HepG2 (cell line): ENCODE data around the gene CCNL1. TPM values are rescaled to one million over a fixed set of nuclear protein-coding genes. Genes with fewer than 3 reads are reported as not detected.

Source experiments
- AKAP8 ChIP-seq: sonication (generic); formaldehyde crosslinking; IDR thresholded peaks from 2 replicates; pipeline ENCODE4 v1.5.1; 2020; ENCODE audit warnings: mild to moderate bottlenecking, missing genetic modification reagents
- ELF1 ChIP-seq: sonication (generic); formaldehyde crosslinking; IDR thresholded peaks from 2 replicates; pipeline ENCODE4 v1.4.0; 2020; ENCODE audit warnings: missing genetic modification reagents
- FOSL2 ChIP-seq: sonication (generic); formaldehyde crosslinking; IDR thresholded peaks from 2 replicates; pipeline ENCODE4 v1.4.0; 2020; ENCODE audit warnings: missing genetic modification reagents
- FOXM1 ChIP-seq: sonication (generic); formaldehyde crosslinking; IDR thresholded peaks from 2 replicates; pipeline ENCODE4 v1.5.0; 2020; ENCODE audit warnings: missing genetic modification reagents
- HES4 ChIP-seq: sonication (generic); formaldehyde crosslinking; IDR thresholded peaks from 2 replicates; pipeline ENCODE4 v1.9.0; 2021; ENCODE audit warnings: mild to moderate bottlenecking, missing genetic modification reagents, borderline replicate concordance
- HIVEP1 ChIP-seq: sonication (generic); formaldehyde crosslinking; IDR thresholded peaks from 2 replicates; pipeline ENCODE4 v1.4.0; 2020; ENCODE audit warnings: mild to moderate bottlenecking, missing genetic modification reagents
- HMG20A ChIP-seq: IDR thresholded peaks from 2 replicates; pipeline ENCODE4 v1.6.1; 2016; ENCODE audit warnings: borderline replicate concordance
- HNF4A ChIP-seq: sonication (generic); formaldehyde crosslinking; IDR thresholded peaks from 2 replicates; pipeline ENCODE4 v1.4.0; 2020; ENCODE audit warnings: missing genetic modification reagents
- JUN ChIP-seq: sonication (generic); formaldehyde crosslinking; IDR thresholded peaks from 2 replicates; pipeline ENCODE4 v1.4.0; 2020; ENCODE audit warnings: mild to moderate bottlenecking, missing genetic modification reagents
- KDM2A ChIP-seq: sonication (generic); formaldehyde crosslinking; IDR thresholded peaks from 2 replicates; pipeline ENCODE4 v1.4.0; 2020; ENCODE audit warnings: low read depth, missing genetic modification reagents, borderline replicate concordance
- KLF15 ChIP-seq: sonication (generic); formaldehyde crosslinking; IDR thresholded peaks from 2 replicates; pipeline ENCODE4 v1.8.1; 2023; ENCODE audit warnings: borderline replicate concordance, mild to moderate bottlenecking, inconsistent platforms, missing genetic modification reagents, mixed read lengths
- MIER3 ChIP-seq: IDR thresholded peaks from 2 replicates; pipeline ENCODE4 v1.6.1; 2016; ENCODE audit warnings: missing compliant biosample characterization, borderline replicate concordance
- PITX1 ChIP-seq: sonication (generic); formaldehyde crosslinking; IDR thresholded peaks from 2 replicates; pipeline ENCODE4 v1.5.1; 2020; ENCODE audit warnings: mild to moderate bottlenecking, missing genetic modification reagents
- PLRG1 ChIP-seq: fragments of 450-650 bp; conservative IDR thresholded peaks from 2 replicates; pipeline ENCODE4 v1.6.1; 2016
- RBAK ChIP-seq: sonication (generic); formaldehyde crosslinking; IDR thresholded peaks from 2 replicates; pipeline ENCODE4 v1.5.1; 2020; ENCODE audit warnings: mild to moderate bottlenecking, missing genetic modification reagents
- RBM22 ChIP-seq: fragments of 200-400 bp; formaldehyde crosslinking; optimal IDR thresholded peaks from 2 replicates; pipeline ENCODE3; 2017; ENCODE audit warnings: mild to moderate bottlenecking, low read length, moderate library complexity
- SCMH1 ChIP-seq: sonication (generic); formaldehyde crosslinking; IDR thresholded peaks from 2 replicates; pipeline ENCODE4 v1.9.0; 2021; ENCODE audit warnings: missing genetic modification reagents, mild to moderate bottlenecking, borderline replicate concordance
- ZBTB44 ChIP-seq: sonication (generic); formaldehyde crosslinking; IDR thresholded peaks from 2 replicates; pipeline ENCODE4 v1.4.0; 2020; ENCODE audit warnings: missing genetic modification reagents
- ZFP91 ChIP-seq: sonication (generic); formaldehyde crosslinking; IDR thresholded peaks from 2 replicates; pipeline ENCODE4 v1.9.0; 2022; ENCODE audit warnings: missing genetic modification reagents, mild to moderate bottlenecking, borderline replicate concordance
- ZFY ChIP-seq: sonication (generic); formaldehyde crosslinking; IDR thresholded peaks from 2 replicates; pipeline ENCODE4 v1.4.0; 2020; ENCODE audit warnings: missing genetic modification reagents
- ZNF160 ChIP-seq: sonication (generic); formaldehyde crosslinking; IDR thresholded peaks from 2 replicates; pipeline ENCODE4 v1.8.0; 2022; ENCODE audit warnings: mild to moderate bottlenecking, inconsistent platforms, missing genetic modification reagents
- ZNF350 ChIP-seq: sonication (generic); formaldehyde crosslinking; IDR thresholded peaks from 2 replicates; pipeline ENCODE4 v1.4.0; 2020; ENCODE audit warnings: mild to moderate bottlenecking, low read depth, missing genetic modification reagents, borderline replicate concordance
- ZNF543 ChIP-seq: sonication (generic); formaldehyde crosslinking; IDR thresholded peaks from 2 replicates; pipeline ENCODE4 v1.4.0; 2020; ENCODE audit warnings: mild to moderate bottlenecking, missing genetic modification reagents
- ZNF737 ChIP-seq: sonication (generic); formaldehyde crosslinking; IDR thresholded peaks from 2 replicates; pipeline ENCODE4 v1.5.0; 2020; ENCODE audit warnings: missing genetic modification reagents, mild to moderate bottlenecking, borderline replicate concordance
- ZNF746 ChIP-seq: sonication (generic); formaldehyde crosslinking; IDR thresholded peaks from 2 replicates; pipeline ENCODE4 v1.8.0; 2022; ENCODE audit warnings: mild to moderate bottlenecking, missing genetic modification reagents
- ZNF773 ChIP-seq: sonication (generic); formaldehyde crosslinking; IDR thresholded peaks from 2 replicates; pipeline ENCODE4 v1.4.0; 2020; ENCODE audit warnings: missing genetic modification reagents, borderline replicate concordance
- ZNF775 ChIP-seq: sonication (generic); formaldehyde crosslinking; IDR thresholded peaks from 2 replicates; pipeline ENCODE4 v1.4.0; 2020; ENCODE audit warnings: missing genetic modification reagents, mild to moderate bottlenecking, moderate library complexity, borderline replicate concordance
- ZNF781 ChIP-seq: sonication (generic); formaldehyde crosslinking; IDR thresholded peaks from 2 replicates; pipeline ENCODE4 v1.5.1; 2020; ENCODE audit warnings: borderline replicate concordance, mild to moderate bottlenecking, missing genetic modification reagents; ENCODE audit errors: not compliant biosample characterization
- ZSCAN20 ChIP-seq: sonication (generic); formaldehyde crosslinking; IDR thresholded peaks from 2 replicates; pipeline ENCODE4 v1.4.0; 2020; ENCODE audit warnings: missing genetic modification reagents, mild to moderate bottlenecking, borderline replicate concordance
- polyA plus RNA-seq, 8 experiments: library from polyadenylated mRNA; depleted of rRNA in 3 of 8; stranded (reverse) in 7 of 8; unstranded in 1 of 8; fragments of >200 nt; fragmentation: Illumina TruSeq in 4 of 8; extraction: Trizol in 4 of 8; gene quantifications; 2 replicates each; pipeline versions ENCODE4 v1.2.1 to v1.2.3, GENCODE V29; 2011 to 2016; ENCODE audit warnings: low read depth in 4 of 8, missing spikeins in 1 of 8, mixed read lengths in 1 of 8; ENCODE audit not compliant: insufficient read depth in 1 of 8
- total RNA-seq, 5 experiments: library from RNA; depleted of rRNA; stranded (reverse); fragments of >200 nt; fragmentation: Illumina TruSeq; extraction: Trizol; gene quantifications; 2 replicates each; pipeline ENCODE4 v1.2.3, GENCODE V29; 2016; ENCODE audit warnings: low read depth in 1 of 5

Gene CCNL1
- total and polyA plus RNA-seq, 2 of the 13 experiments (the other 11 are each of a cell fraction or from before 2014, with no cell fraction given), result 151 to 303 TPM

GRCh38 chr3:157120071-157120892 is 39.7 kb downstream of the CCNL1 start (continued):
- TF ChIP-seq HNF4A (CRISPR knock-in tag) (peak; percentile 99), ZNF543 (CRISPR knock-in tag) (peak; percentile 97), RBM22 (no peak), ZNF775 (CRISPR knock-in tag) (peak; percentile 95), ZSCAN20 (CRISPR knock-in tag) (peak; percentile 39; the same call in 1 of the 2 replicates), HES4 (CRISPR knock-in tag) (peak; percentile 96; the same call in 1 of the 2 replicates), ZNF350 (CRISPR knock-in tag) (peak; percentile 78), ZNF737 (no peak), ZNF773 (CRISPR knock-in tag) (peak; percentile 83), SCMH1 (no peak), KDM2A (CRISPR knock-in tag) (peak; percentile 88), AKAP8 (CRISPR knock-in tag) (peak; percentile 84; the same call in 1 of the 2 replicates), ZNF160 (CRISPR knock-in tag) (peak; percentile 62; the same call in 1 of the 2 replicates), PLRG1 (no peak), ZFP91 (CRISPR knock-in tag) (peak; percentile 95), PITX1 (peak; percentile 73), KLF15 (CRISPR knock-in tag) (peak; percentile 64; the same call in 1 of the 2 replicates), FOXM1 (CRISPR knock-in tag) (no peak), ZBTB44 (CRISPR knock-in tag) (no peak), HMG20A (peak; percentile 97), FOSL2 (CRISPR knock-in tag) (peak; percentile 86), ZFY (CRISPR knock-in tag) (peak; percentile 99), ELF1 (CRISPR knock-in tag) (peak; percentile 60; the same call in 1 of the 2 replicates), HIVEP1 (CRISPR knock-in tag) (peak; percentile 92), ZNF746 (CRISPR knock-in tag) (peak; percentile 96), ZNF781 (CRISPR knock-in tag) (no peak), MIER3 (CRISPR knock-in tag) (peak; percentile 94), JUN (peak; percentile 90), RBAK (no peak)
